ENCODE data around the gene TARS2.

- TF ChIP-seq CTCF (IDR thresholded peaks at IDR 0.05): no peak
- TF ChIP-seq POLR2A (IDR thresholded peaks at IDR 0.05; ENCODE audit: low read depth): no peak
- no peak for TF ChIP-seq EP300 (IDR thresholded peaks at IDR 0.05)
These were observed 69.9 kb downstream of the TARS2 start for GRCh38 chr1:150557065-150557600.

Measured in esophagus muscularis mucosa (tissue), 4 donors.